Body of pancreas (tissue), 4 donors: ENCODE data around the gene E2F3. TPM values are rescaled to one million over a fixed set of nuclear protein-coding genes. Genes with fewer than 3 reads are reported as not detected.

Experiments
- ATAC-seq: fragments of 150-250 bp; one replicate; pipeline ENCODE4 v1.9.1; 2016
- DNase-seq, 4 donors: peaks; one replicate each; pipeline ENCODE4 v3.0.0-alpha.2; 2019
- H3K27ac ChIP-seq, 4 donors: fragments of 200-600 bp; sonication (generic); 1 replicate in 3 of 4; 2 replicates in 1 of 4; pipeline versions ENCODE4 v1.5.1 to v1.6.1; 2016 to 2019; ENCODE audit warnings: mild to moderate bottlenecking in 1 of 4, mixed read lengths in 1 of 4, moderate library complexity in 1 of 4
- H3K27me3 ChIP-seq, 2 donors: fragments of 200-600 bp; sonication (generic); one replicate each; pipeline ENCODE4 v1.6.0; 2016; ENCODE audit warnings: mild to moderate bottlenecking in 1 of 2
- H3K36me3 ChIP-seq, 2 donors: fragments of 200-600 bp; sonication (generic); replicated peaks in 1 of 2; 2 replicates each; pipeline ENCODE4 v1.5.1; 2016; ENCODE audit warnings: low read depth in 2 of 2; ENCODE audit not compliant: insufficient read depth in 1 of 2
- H3K4me1 ChIP-seq: fragments of 200-600 bp; sonication (generic); one replicate; pipeline ENCODE4 v1.6.0; 2016
- H3K4me3 ChIP-seq, 2 donors: fragments of 200-600 bp; sonication (generic); 1 replicate in 1 of 2; 2 replicates in 1 of 2; pipeline ENCODE4 v1.5.1; 2016 to 2019
- H3K9me3 ChIP-seq, 3 donors: fragments of 200-600 bp; sonication (generic); 1 replicate in 2 of 3; 2 replicates in 1 of 3; pipeline ENCODE4 v1.5.1; 2016
- POLR2A ChIP-seq, 3 donors: fragments of 450-650 bp; IDR thresholded peaks; one replicate each; pipeline ENCODE4 v1.6.1; 2016; ENCODE audit warnings: antibody characterized with exemption in 3 of 3, mild to moderate bottlenecking in 2 of 3
- WGBS, 2 donors: methylation state at CpG; one replicate each; pipeline ENCODE4 v1.1.5; 2017; 5-methylcytosine and 5-hydroxymethylcytosine counted together
- intact Hi-C: fragments of 100-400 bp; cut with DNase I; formaldehyde crosslinking; loops from one replicate; pipeline ENCODE4 v1.15.1; 2023
- total RNA-seq, 2 donors: library from RNA; depleted of rRNA; stranded (reverse); fragments of >200 nt; gene quantifications; one replicate each; pipeline ENCODE4 v1.1.0, GENCODE V29; 2016
- TF ChIP-seq, protein P1 (sequence below), 7 experiments: fragments of 450-650 bp in 4 of 7; fragments of 200-600 bp in 3 of 7; sonication (generic) in 3 of 7; IDR thresholded peaks; one replicate each; pipeline ENCODE4 v1.5.1; 2016 to 2019; ENCODE audit warnings: antibody characterized with exemption in 7 of 7

Gene E2F3
- total RNA-seq, 2 donors from 2014 or later = 2.0 to 2.3 TPM

DNA sequence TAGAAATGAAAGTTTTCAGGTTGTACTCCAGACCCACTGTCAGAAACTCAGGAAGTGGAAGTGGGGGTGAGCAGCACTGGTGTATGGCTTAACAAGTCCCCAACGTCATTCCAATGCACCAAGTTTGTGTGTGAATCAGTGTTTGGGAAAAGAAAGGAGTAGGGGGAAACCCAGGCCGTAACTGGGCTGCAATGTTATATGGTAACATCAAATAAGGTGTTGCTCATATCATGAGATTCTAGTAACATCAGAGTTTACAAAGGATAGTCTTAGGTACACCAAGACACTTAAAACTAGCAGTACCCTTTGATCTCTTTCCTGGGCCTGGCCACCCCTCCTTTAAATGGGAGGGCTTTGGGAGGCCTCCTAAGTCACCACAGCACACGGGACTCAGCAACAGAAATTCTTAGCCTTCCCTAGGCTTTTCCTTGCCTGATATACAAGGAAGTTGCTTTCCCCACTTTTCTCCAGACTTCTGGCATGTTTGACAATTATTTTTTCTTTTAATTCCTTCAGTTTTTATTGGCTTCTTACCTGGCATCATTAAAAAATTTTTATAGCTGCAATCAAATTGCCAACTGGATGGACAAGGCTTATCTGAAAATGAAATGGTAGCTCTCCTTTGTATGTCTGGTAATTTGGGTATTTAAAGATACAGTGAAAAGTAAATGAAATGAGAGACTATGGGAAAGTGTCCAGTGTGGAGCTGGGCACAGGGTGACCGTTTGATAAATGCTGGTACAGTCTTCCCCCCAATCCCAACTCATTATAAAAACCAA, 15.1 kb downstream of the E2F3 start:
- H3K27me3 ChIP-seq = no peaks in the 10 kb centered on the region
- no peaks in the 10 kb centered on the region for H3K36me3 ChIP-seq
- ATAC-seq (no peak), DNase-seq (no peak)
- TF ChIP-seq, protein P1, sequence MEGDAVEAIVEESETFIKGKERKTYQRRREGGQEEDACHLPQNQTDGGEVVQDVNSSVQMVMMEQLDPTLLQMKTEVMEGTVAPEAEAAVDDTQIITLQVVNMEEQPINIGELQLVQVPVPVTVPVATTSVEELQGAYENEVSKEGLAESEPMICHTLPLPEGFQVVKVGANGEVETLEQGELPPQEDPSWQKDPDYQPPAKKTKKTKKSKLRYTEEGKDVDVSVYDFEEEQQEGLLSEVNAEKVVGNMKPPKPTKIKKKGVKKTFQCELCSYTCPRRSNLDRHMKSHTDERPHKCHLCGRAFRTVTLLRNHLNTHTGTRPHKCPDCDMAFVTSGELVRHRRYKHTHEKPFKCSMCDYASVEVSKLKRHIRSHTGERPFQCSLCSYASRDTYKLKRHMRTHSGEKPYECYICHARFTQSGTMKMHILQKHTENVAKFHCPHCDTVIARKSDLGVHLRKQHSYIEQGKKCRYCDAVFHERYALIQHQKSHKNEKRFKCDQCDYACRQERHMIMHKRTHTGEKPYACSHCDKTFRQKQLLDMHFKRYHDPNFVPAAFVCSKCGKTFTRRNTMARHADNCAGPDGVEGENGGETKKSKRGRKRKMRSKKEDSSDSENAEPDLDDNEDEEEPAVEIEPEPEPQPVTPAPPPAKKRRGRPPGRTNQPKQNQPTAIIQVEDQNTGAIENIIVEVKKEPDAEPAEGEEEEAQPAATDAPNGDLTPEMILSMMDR (IDR thresholded peaks at IDR 0.05) = no peak
- no peak for TF ChIP-seq POLR2A (IDR thresholded peaks at IDR 0.05)
- intact Hi-C loops = no loop called here
- H3K9me3 ChIP-seq = no peaks in the 10 kb centered on the region
- no peak overlapping the region for H3K4me3 ChIP-seq
- H3K4me1 ChIP-seq = no peaks in the 10 kb centered on the region
- no peak overlapping the region for H3K27ac ChIP-seq
- 65 to 74% methylated on average over 4 of the region's 4 CpGs for WGBS, 2 donors

DNA sequence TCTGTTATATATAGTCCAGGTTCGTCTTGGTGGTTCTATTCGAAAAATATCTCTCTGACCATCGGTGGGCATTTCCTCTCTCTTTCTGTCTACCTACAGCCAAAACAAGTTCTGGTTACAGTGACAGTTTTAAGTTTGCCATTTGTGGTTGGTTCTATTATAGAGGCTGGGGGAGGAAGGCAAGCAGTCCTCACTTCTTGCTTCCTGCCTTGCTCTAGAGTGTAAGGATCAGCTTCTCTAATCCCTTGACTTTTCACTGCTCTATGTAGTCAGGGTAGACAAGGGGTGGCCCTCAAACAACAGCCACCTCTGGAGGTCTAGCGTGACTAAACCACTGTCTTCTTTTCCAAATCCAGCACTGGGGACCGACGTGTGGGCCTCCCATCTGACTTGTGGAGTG, 16.1 kb downstream of the E2F3 start:
- TF ChIP-seq, protein P1 (IDR thresholded peaks at IDR 0.05) = no peak
- no peak for TF ChIP-seq POLR2A (IDR thresholded peaks at IDR 0.05)
- ATAC-seq (no peak), DNase-seq (no peak)
- WGBS, 2 donors = 77 to 82% methylated on average over 6 of the region's 6 CpGs
- no peaks in the 10 kb centered on the region for H3K4me1 ChIP-seq
- intact Hi-C loops = no loop called here
- H3K27me3 ChIP-seq = no peaks in the 10 kb centered on the region
- H3K27ac ChIP-seq = no peak overlapping the region
- no peak overlapping the region for H3K4me3 ChIP-seq
- no peaks in the 10 kb centered on the region for H3K36me3 ChIP-seq
- H3K9me3 ChIP-seq = no peaks in the 10 kb centered on the region

GRCh38 chr6:20426177-20427082, 24.8 kb downstream of the E2F3 start:
- DNase-seq = no peak
- Histone ChIP-seq H3K27ac (no peak overlapping the region), H3K4me1 (no peaks in the 10 kb centered on the region), H3K27me3 (no peaks in the 10 kb centered on the region), H3K4me3 (no peak overlapping the region), H3K9me3 (no peaks in the 10 kb centered on the region), H3K36me3 (no peaks in the 10 kb centered on the region)
- intact Hi-C loops = no loop called here
- ATAC-seq = no peak
- TF ChIP-seq, protein P1 (IDR thresholded peaks at IDR 0.05) = no peak
- TF ChIP-seq POLR2A (IDR thresholded peaks at IDR 0.05) = no peak
- 85 to 95% methylated on average over 3 of the region's 3 CpGs for WGBS, 2 donors

- no peak for TF ChIP-seq POLR2A (IDR thresholded peaks at IDR 0.05)
- TF ChIP-seq, protein P1 (IDR thresholded peaks at IDR 0.05) = no peak
- DNase-seq (no peak), ATAC-seq (no peak)
- WGBS, 2 donors = 46 to 62% methylated on average over 6 of the region's 6 CpGs
- Histone ChIP-seq H3K27ac (no peak overlapping the region), H3K4me3 (no peak overlapping the region), H3K9me3 (no peaks in the 10 kb centered on the region), H3K4me1 (no peaks in the 10 kb centered on the region), H3K27me3 (no peaks in the 10 kb centered on the region), H3K36me3 (no peaks in the 10 kb centered on the region)
- intact Hi-C loops = no loop called here
Observed at GRCh38 chr6:20427856-20428255, 26.2 kb downstream of the E2F3 start.
